Calu3 (cell line): Measurements from ENCODE around the gene BCL2L1. TPM values are rescaled to one million over a fixed set of nuclear protein-coding genes. Genes with fewer than 3 reads are reported as not detected.
A peak's percentile ranks its signal among the peaks of the same experiment; 100 is the strongest.

Source experiments
- BruUV-seq: library from RNA; stranded (reverse); fragments of 400-500 nt; replicated peaks from 2 replicates; lab custom pipeline; 2021; lab: Mats Ljungman, UMichigan
- CTCF ChIA-PET: fragments of 300-600 bp; sonication (Branson Sonifier 250); formaldehyde crosslinking; loops from one replicate; lab custom pipeline; 2022; ENCODE audit warnings: antibody characterized with exemption; lab: Charles Lee
- DNase-seq: peaks from one replicate; pipeline ENCODE4 v3.0.0; 2022
- H3K27ac Mint-ChIP-seq: one replicate; pipeline ENCODE4 v1.8.0; 2022; ENCODE audit warnings: mixed read lengths; ENCODE audit not compliant: unreplicated experiment
- H3K27me3 Mint-ChIP-seq: one replicate; pipeline ENCODE4 v1.8.0; 2022; ENCODE audit warnings: mixed read lengths; ENCODE audit not compliant: unreplicated experiment
- H3K36me3 Mint-ChIP-seq: one replicate; pipeline ENCODE4 v1.8.0; 2022; ENCODE audit warnings: mild to moderate bottlenecking, moderate library complexity, mixed read lengths; ENCODE audit not compliant: insufficient read depth, unreplicated experiment
- H3K4me1 Mint-ChIP-seq: one replicate; pipeline ENCODE4 v1.8.0; 2022; ENCODE audit warnings: mild to moderate bottlenecking, low read depth, mixed read lengths; ENCODE audit not compliant: unreplicated experiment
- H3K4me3 Mint-ChIP-seq: one replicate; pipeline ENCODE4 v1.8.0; 2022; ENCODE audit warnings: mild to moderate bottlenecking, low read depth, moderate library complexity, mixed read lengths; ENCODE audit not compliant: unreplicated experiment
- H3K9me3 Mint-ChIP-seq: one replicate; pipeline ENCODE4 v1.8.0; 2022; ENCODE audit warnings: low read depth, mixed read lengths; ENCODE audit not compliant: unreplicated experiment
- intact Hi-C: fragments of 100-400 bp; cut with micrococcal nuclease; formaldehyde crosslinking; loops from one replicate; pipeline ENCODE4 v1.10.0; 2022; ENCODE audit not compliant: unreplicated experiment
- total RNA-seq: library from RNA; stranded (reverse); gene quantifications from 2 replicates; pipeline ENCODE4 v1.2.3, GENCODE V29; 2022
- TF ChIP-seq, protein P1 (sequence below): fragments of 200-600 bp; IDR thresholded peaks from one replicate; pipeline ENCODE4 v1.8.0; 2022; ENCODE audit warnings: antibody characterized with exemption; ENCODE audit not compliant: unreplicated experiment

BCL2L1 gene
- total RNA-seq, 1 experiment from 2014 or later, result 290 TPM

DNA sequence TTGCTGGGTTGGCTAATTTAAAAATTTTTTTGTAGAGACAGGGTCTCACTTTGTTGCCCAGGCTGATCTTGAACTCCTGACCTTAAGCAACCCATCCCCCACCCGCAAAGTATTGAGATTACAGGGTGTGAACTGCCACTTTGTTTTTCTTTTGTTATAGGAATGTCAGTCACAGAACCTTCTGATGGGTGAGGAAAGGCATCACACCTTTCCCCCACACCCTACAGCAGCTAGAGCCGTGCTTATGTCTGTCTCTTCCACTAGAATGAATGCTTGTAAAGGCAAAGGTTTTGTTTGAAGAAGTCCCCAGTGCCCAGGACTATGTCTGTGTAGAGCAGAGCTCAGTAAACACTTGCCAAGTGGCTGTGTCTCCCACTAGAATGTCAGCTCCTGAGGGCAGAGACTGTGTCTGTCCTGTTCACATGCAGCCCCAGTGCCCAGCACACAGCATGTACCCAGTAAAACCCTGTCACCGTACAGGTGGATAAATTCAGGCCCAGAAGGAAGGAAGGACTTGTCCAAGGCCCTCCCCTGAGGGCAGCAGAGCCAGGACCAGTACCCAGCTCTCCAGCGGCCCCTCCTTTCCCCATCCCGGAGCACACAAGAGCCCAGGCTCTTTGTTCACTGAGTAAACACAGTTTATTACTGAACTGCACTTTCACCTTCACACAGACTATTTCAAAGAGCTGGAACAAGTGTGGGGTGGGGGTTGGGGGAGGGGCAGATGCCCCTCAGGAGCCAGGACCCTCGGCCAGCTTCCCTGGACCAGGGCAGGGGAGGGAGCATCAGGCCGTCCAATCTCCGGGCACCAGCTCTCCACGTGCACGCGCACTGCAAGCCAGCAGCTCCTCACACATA lies 58.6 kb downstream of the BCL2L1 start:
- TF ChIP-seq, protein P1, sequence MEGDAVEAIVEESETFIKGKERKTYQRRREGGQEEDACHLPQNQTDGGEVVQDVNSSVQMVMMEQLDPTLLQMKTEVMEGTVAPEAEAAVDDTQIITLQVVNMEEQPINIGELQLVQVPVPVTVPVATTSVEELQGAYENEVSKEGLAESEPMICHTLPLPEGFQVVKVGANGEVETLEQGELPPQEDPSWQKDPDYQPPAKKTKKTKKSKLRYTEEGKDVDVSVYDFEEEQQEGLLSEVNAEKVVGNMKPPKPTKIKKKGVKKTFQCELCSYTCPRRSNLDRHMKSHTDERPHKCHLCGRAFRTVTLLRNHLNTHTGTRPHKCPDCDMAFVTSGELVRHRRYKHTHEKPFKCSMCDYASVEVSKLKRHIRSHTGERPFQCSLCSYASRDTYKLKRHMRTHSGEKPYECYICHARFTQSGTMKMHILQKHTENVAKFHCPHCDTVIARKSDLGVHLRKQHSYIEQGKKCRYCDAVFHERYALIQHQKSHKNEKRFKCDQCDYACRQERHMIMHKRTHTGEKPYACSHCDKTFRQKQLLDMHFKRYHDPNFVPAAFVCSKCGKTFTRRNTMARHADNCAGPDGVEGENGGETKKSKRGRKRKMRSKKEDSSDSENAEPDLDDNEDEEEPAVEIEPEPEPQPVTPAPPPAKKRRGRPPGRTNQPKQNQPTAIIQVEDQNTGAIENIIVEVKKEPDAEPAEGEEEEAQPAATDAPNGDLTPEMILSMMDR, result no peak
- Mint-ChIP-seq H3K4me1 (peaks cover 81% of the 10 kb centered on the region), H3K9me3 (no peaks in the 10 kb centered on the region), H3K27ac (peak overlapping the region; percentile 59), H3K27me3 (no peaks in the 10 kb centered on the region), H3K4me3 (no peak overlapping the region), H3K36me3 (peaks cover 86% of the 10 kb centered on the region)
- peak; percentile 41 for DNase-seq
- no TSS peak for BruUV-seq
- CTCF ChIA-PET, result interaction anchor here (0.6 to 7.0 kb wide), 9 partner anchors 16 to 95 kb away, joined by 3 to 205 read pairs (median 5); partner anchors contain the start of gene BCL2L1
- intact Hi-C loops, result loop anchor here (5.0 kb wide), 1 partner anchor 33 kb away; no protein-coding TSS in a partner anchor

DNA sequence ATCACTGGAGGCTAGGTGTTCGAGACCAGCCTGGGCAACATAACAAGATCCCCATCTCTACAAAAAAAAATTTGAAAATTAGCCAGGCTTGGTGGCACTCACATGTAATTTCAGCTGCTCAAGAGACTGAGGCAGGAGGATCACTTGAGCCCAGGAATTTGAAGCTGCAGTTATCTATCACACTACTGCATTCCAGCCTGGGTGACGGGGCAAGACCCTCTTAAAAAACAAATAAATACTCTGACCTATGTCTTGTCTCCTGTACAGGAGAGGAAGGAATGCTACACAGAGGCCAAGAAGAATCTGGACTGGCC lies 59.2 kb downstream of the BCL2L1 start:
- intact Hi-C loops, result loop anchor here (5.0 kb wide), 1 partner anchor 34 kb away; no protein-coding TSS in a partner anchor
- no peaks in the 10 kb centered on the region for H3K27me3 Mint-ChIP-seq
- no peak for DNase-seq
- peaks cover 84% of the 10 kb centered on the region for H3K36me3 Mint-ChIP-seq
- no peaks in the 10 kb centered on the region for H3K9me3 Mint-ChIP-seq
- peak overlapping the region; percentile 59 for H3K27ac Mint-ChIP-seq
- peaks cover 79% of the 10 kb centered on the region for H3K4me1 Mint-ChIP-seq
- no TSS peak for BruUV-seq
- H3K4me3 Mint-ChIP-seq, result no peak overlapping the region
- CTCF ChIA-PET, result interaction anchor here (0.9 to 7.0 kb wide), 5 partner anchors 16 to 60 kb away, joined by 3 to 205 read pairs (median 5); partner anchors contain the start of gene BCL2L1
- TF ChIP-seq, protein P1, result no peak

DNA sequence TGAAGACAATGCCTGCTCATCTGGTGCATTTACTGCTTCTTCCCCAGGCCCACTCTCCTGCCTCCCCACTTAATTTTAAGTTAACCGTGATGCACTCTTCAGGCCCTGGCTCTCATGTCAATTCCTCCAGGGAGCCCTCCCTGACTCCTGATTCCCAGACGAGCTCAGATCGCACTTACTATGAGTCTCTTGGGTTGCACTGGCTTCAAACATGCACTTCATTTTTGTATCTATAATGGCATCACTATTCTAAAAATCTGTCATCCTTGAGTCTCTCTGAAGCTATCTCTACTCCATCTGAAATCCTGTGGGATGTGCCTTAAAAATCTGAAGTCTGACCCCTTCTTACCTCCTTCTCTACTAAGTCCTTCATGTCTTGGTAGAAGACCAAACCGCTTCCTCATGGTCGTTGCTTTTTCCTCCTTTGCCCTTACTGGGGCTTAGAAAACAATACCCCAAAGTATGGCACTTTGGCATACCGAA lies 60.3 kb downstream of the BCL2L1 start:
- CTCF ChIA-PET, result interaction anchor here (0.7 to 7.0 kb wide), 16 partner anchors 8 to 96 kb away, joined by 3 to 205 read pairs (median 6); partner anchors contain the start of genes BCL2L1 and TPX2

More for the DNA sequence above, 60.3 kb downstream of the BCL2L1 start:
- peaks cover 73% of the 10 kb centered on the region for H3K36me3 Mint-ChIP-seq
- BruUV-seq, result no TSS peak
- DNase-seq, result no peak
- H3K27ac Mint-ChIP-seq, result peak overlapping the region; percentile 80
- intact Hi-C loops, result loop anchor here (1.0 to 5.0 kb wide), 2 partner anchors 35 to 58 kb away; no protein-coding TSS in a partner anchor
- no peaks in the 10 kb centered on the region for H3K27me3 Mint-ChIP-seq
- H3K4me3 Mint-ChIP-seq, result peak overlapping the region; percentile 38
- TF ChIP-seq, protein P1, result no peak
- H3K9me3 Mint-ChIP-seq, result no peaks in the 10 kb centered on the region
- H3K4me1 Mint-ChIP-seq, result peaks cover 68% of the 10 kb centered on the region
